ENCODE data around the gene TMEM123.

The TMEM123 gene

DNA sequence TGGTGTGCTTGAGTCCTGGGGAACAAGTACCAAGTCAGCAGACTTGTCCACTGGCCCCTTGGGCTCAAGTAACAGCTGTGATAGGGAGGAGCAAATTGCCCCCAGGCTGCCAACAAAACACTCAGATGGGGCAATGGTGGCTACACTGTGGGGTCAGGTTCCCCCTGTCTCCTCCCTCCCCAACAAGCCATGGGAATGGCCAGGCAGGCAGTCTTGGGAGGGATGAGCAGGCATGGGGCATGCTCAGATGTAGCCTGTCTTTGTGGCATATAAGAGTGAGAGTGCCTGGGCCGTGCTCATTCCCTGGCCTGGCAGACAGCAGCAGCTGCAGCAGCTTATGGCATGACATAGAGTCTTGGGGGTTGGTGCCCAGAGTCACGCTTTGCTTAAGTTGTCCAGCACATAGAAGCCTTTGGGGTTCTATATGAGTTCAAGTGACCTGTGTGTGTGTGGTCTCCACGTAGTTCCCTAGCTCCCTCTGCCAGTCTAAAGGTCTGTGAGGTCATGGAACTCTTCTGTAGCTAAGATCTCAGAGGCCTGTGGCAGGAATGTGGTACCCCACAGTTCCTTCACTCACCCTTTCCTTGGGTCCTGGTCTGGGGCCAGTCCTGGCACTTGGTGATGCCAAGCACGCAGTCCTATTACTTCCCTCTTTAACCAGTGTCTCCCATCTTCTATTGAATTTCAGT lies 60.9 kb downstream of the TMEM123 start:
- H3K27me3 ChIP-seq (ENCODE audit: control insufficient read depth in 2 of 2, insufficient read depth in 2 of 2, low read length in 2 of 2), result no peaks in the 10 kb centered on the region
- H3K9ac ChIP-seq (ENCODE audit: low read depth in 1 of 2, low read length in 2 of 2), result no peak overlapping the region
- H3K36me3 ChIP-seq (ENCODE audit: control insufficient read depth in 2 of 2, insufficient read depth in 2 of 2, low read length in 2 of 2), result peaks cover 32 to 42% of the 10 kb centered on the region in 2 donors

GRCh38 chr11:102390667-102391465 lies 61.7 kb downstream of the TMEM123 start:
- Histone ChIP-seq H3K4me3 (ENCODE audit: low read length in 2 of 2) (no peak overlapping the region), H3K4me1 (ENCODE audit: control insufficient read depth in 2 of 2, insufficient read depth in 2 of 2, low read length in 2 of 2) (no peaks in the 10 kb centered on the region), H3K9me3 (ENCODE audit: control insufficient read depth in 2 of 2, low read length in 2 of 2) (no peaks in the 10 kb centered on the region), H3K27ac (ENCODE audit: low read depth in 2 of 2, low read length in 2 of 2) (no peak overlapping the region), H3K36me3 (ENCODE audit: control insufficient read depth in 2 of 2, insufficient read depth in 2 of 2, low read length in 2 of 2) (peaks cover 32 to 39% of the 10 kb centered on the region in 2 donors), H3K27me3 (ENCODE audit: control insufficient read depth in 2 of 2, insufficient read depth in 2 of 2, low read length in 2 of 2) (no peaks in the 10 kb centered on the region), H3K9ac (ENCODE audit: low read depth in 1 of 2, low read length in 2 of 2) (no peak overlapping the region)

More for the DNA sequence above, 60.9 kb downstream of the TMEM123 start:
- Histone ChIP-seq H3K4me3 (ENCODE audit: low read length in 2 of 2) (no peak overlapping the region), H3K9me3 (ENCODE audit: control insufficient read depth in 2 of 2, low read length in 2 of 2) (no peaks in the 10 kb centered on the region), H3K27ac (ENCODE audit: low read depth in 2 of 2, low read length in 2 of 2) (no peak overlapping the region), H3K4me1 (ENCODE audit: control insufficient read depth in 2 of 2, insufficient read depth in 2 of 2, low read length in 2 of 2) (no peaks in the 10 kb centered on the region)

DNA sequence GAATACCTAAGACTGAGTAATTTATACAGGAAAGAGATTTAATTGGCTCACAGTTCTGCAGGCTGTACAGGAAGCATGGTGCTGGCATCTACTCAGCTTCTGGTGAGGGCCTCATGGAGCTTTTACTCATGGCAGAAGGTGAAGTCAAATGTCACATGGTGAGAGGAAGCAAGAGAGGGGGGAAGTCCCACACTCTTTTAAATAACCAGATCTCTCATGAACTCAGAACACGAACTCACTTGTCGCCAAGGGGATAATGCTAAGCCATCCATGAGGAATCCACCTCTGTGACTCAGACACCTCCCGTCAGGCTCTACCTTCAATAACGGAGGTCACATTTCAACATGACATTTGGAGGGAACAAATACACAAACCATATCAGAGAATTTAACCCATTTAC lies 63.3 kb downstream of the TMEM123 start:
- Histone ChIP-seq H3K27ac (ENCODE audit: low read depth in 2 of 2, low read length in 2 of 2) (no peak overlapping the region), H3K4me3 (ENCODE audit: low read length in 2 of 2) (no peak overlapping the region), H3K36me3 (ENCODE audit: control insufficient read depth in 2 of 2, insufficient read depth in 2 of 2, low read length in 2 of 2) (peaks cover 41% of the 10 kb centered on the region in 2 donors), H3K9me3 (ENCODE audit: control insufficient read depth in 2 of 2, low read length in 2 of 2) (no peaks in the 10 kb centered on the region), H3K4me1 (ENCODE audit: control insufficient read depth in 2 of 2, insufficient read depth in 2 of 2, low read length in 2 of 2) (no peaks in the 10 kb centered on the region), H3K27me3 (ENCODE audit: control insufficient read depth in 2 of 2, insufficient read depth in 2 of 2, low read length in 2 of 2) (no peaks in the 10 kb centered on the region), H3K9ac (ENCODE audit: low read depth in 1 of 2, low read length in 2 of 2) (no peak overlapping the region)

GRCh38 chr11:102387043-102387781 lies 65.4 kb downstream of the TMEM123 start:
- H3K36me3 ChIP-seq (ENCODE audit: control insufficient read depth in 2 of 2, insufficient read depth in 2 of 2, low read length in 2 of 2), result peaks cover 29 to 33% of the 10 kb centered on the region in 2 donors
- H3K27ac ChIP-seq (ENCODE audit: low read depth in 2 of 2, low read length in 2 of 2), result no peak overlapping the region

DNA sequence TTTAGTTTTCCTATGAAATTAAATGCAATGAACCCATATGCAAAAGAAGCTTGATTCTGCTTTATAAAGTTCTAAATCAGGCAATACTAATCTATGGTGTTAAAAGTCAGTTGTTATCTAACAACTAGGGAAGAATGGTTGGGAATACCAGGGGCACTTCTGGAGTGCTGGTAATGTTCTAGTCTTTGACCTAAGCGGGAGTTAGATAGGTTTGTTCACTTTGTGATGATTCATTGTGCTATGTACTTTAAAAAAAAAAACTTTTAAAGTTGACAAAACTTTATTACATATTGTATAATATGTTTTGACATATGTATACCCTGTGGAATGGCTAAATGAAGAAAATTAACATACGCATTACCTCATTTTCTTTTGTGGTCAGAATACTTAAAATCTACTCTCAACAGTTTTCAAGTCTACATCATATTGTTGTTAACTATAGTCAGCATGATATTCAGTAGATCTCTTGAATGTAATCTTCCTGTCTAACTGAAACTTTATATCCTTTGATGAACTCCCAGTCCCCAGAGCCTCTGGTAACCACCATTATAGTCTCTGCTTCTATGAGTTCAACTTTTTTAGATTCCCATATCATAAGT lies 66.3 kb downstream of the TMEM123 start:
- no peak overlapping the region for H3K9ac ChIP-seq (ENCODE audit: low read depth in 1 of 2, low read length in 2 of 2)
- no peak overlapping the region for H3K4me3 ChIP-seq (ENCODE audit: low read length in 2 of 2)
- H3K27me3 ChIP-seq (ENCODE audit: control insufficient read depth in 2 of 2, insufficient read depth in 2 of 2, low read length in 2 of 2), result no peaks in the 10 kb centered on the region
- H3K4me1 ChIP-seq (ENCODE audit: control insufficient read depth in 2 of 2, insufficient read depth in 2 of 2, low read length in 2 of 2), result no peaks in the 10 kb centered on the region
- no peaks in the 10 kb centered on the region for H3K9me3 ChIP-seq (ENCODE audit: control insufficient read depth in 2 of 2, low read length in 2 of 2)
- no peak overlapping the region for H3K27ac ChIP-seq (ENCODE audit: low read depth in 2 of 2, low read length in 2 of 2)
- H3K36me3 ChIP-seq (ENCODE audit: control insufficient read depth in 2 of 2, insufficient read depth in 2 of 2, low read length in 2 of 2), result peaks cover 24 to 29% of the 10 kb centered on the region in 2 donors

More at GRCh38 chr11:102387043-102387781, 65.4 kb downstream of the TMEM123 start:
- Histone ChIP-seq H3K27me3 (ENCODE audit: control insufficient read depth in 2 of 2, insufficient read depth in 2 of 2, low read length in 2 of 2) (no peaks in the 10 kb centered on the region), H3K4me1 (ENCODE audit: control insufficient read depth in 2 of 2, insufficient read depth in 2 of 2, low read length in 2 of 2) (no peaks in the 10 kb centered on the region), H3K4me3 (ENCODE audit: low read length in 2 of 2) (no peak overlapping the region), H3K9ac (ENCODE audit: low read depth in 1 of 2, low read length in 2 of 2) (no peak overlapping the region), H3K9me3 (ENCODE audit: control insufficient read depth in 2 of 2, low read length in 2 of 2) (no peaks in the 10 kb centered on the region)

DNA sequence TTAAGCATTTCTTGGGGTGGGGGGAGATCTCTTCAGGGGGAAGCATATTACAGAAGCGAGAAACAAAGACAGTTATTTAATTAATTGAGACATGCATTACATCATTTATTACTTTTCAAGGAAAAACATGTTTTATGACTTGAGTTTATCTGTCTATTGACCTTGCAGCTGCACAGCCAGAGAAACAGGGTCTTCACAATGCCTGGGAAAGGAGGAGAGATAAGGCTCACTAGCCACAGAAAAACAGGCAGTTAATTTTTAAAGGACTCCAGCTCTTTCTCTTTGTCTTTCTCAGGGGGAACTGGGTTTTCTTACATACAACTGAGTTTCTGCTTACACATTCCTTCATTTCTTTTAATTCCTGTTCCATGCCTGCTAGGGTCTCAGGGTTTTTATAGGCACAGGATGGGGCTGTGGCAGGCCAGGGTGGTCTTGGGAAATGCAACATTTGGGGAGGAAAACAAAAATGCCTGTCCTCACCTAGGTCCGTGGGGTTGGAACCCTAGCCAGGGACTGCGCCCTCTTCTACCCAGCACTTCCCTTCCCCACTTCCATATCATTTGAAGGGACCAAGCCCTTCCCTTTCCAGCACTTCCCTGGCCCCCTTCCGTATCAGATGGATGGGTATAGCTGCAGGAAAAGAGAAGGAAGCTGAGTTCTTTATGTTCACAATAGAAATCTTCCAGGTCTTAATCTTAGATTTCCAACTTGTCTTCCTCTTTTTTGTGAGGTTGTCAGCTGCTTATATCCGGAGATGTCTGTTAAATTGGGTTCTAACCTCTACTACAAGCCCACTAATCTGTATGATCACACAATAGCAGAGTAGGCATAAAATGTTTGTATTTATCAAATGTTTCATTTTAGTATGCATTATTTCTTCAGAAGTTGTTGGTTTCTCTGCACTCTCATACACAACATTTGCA lies 67.2 kb downstream of the TMEM123 start:
- H3K9me3 ChIP-seq (ENCODE audit: control insufficient read depth in 2 of 2, low read length in 2 of 2), result no peaks in the 10 kb centered on the region
- no peaks in the 10 kb centered on the region for H3K4me1 ChIP-seq (ENCODE audit: control insufficient read depth in 2 of 2, insufficient read depth in 2 of 2, low read length in 2 of 2)
- H3K27ac ChIP-seq (ENCODE audit: low read depth in 2 of 2, low read length in 2 of 2), result no peak overlapping the region
- H3K4me3 ChIP-seq (ENCODE audit: low read length in 2 of 2), result no peak overlapping the region
- no peaks in the 10 kb centered on the region for H3K27me3 ChIP-seq (ENCODE audit: control insufficient read depth in 2 of 2, insufficient read depth in 2 of 2, low read length in 2 of 2)
- H3K9ac ChIP-seq (ENCODE audit: low read depth in 1 of 2, low read length in 2 of 2), result no peak overlapping the region
- H3K36me3 ChIP-seq (ENCODE audit: control insufficient read depth in 2 of 2, insufficient read depth in 2 of 2, low read length in 2 of 2), result peaks cover 25 to 26% of the 10 kb centered on the region in 2 donors

DNA sequence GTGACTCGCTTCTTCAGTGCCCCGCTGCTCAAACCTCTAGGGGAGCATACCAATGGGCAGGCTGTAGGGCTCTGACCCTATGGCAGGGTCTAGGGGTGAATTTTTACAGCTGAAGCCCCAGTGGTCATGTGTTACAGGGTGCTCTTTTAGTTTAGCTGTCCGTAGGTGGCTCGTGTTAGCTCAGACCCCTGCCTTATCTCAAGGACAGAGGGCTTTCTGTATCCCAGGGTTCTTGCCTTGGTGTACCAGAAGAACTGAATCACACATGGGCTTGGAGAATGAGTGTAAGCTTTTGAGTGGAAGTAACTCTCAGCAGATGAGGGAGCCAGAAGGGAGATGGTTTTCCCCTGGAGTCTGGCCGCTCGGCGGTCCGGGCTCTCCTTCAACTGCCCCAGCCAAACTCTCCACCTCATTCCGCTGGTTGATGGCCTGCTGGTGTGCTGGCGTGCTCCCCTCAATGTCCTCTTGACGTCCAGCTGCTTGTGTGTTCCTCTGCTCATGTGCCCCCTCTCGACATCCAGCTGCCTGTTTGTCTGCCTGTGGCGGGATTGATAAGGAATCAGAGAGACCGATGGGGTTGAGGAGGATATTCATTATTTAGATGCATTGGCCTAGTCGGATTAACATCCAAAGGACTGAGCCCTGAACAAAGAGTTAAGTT lies 68.0 kb downstream of the TMEM123 start:
- Histone ChIP-seq H3K36me3 (ENCODE audit: control insufficient read depth in 2 of 2, insufficient read depth in 2 of 2, low read length in 2 of 2) (peaks cover 31 to 32% of the 10 kb centered on the region in 2 donors), H3K27ac (ENCODE audit: low read depth in 2 of 2, low read length in 2 of 2) (no peak overlapping the region), H3K4me1 (ENCODE audit: control insufficient read depth in 2 of 2, insufficient read depth in 2 of 2, low read length in 2 of 2) (no peaks in the 10 kb centered on the region), H3K27me3 (ENCODE audit: control insufficient read depth in 2 of 2, insufficient read depth in 2 of 2, low read length in 2 of 2) (no peaks in the 10 kb centered on the region), H3K9ac (ENCODE audit: low read depth in 1 of 2, low read length in 2 of 2) (no peak overlapping the region), H3K4me3 (ENCODE audit: low read length in 2 of 2) (no peak overlapping the region), H3K9me3 (ENCODE audit: control insufficient read depth in 2 of 2, low read length in 2 of 2) (no peaks in the 10 kb centered on the region)

GRCh38 chr11:102383839-102384238 lies 68.7 kb downstream of the TMEM123 start:
- H3K4me1 ChIP-seq (ENCODE audit: control insufficient read depth in 2 of 2, insufficient read depth in 2 of 2, low read length in 2 of 2), result no peaks in the 10 kb centered on the region
- no peak overlapping the region for H3K9ac ChIP-seq (ENCODE audit: low read depth in 1 of 2, low read length in 2 of 2)
- no peak overlapping the region for H3K27ac ChIP-seq (ENCODE audit: low read depth in 2 of 2, low read length in 2 of 2)
- H3K27me3 ChIP-seq (ENCODE audit: control insufficient read depth in 2 of 2, insufficient read depth in 2 of 2, low read length in 2 of 2), result no peaks in the 10 kb centered on the region
- H3K4me3 ChIP-seq (ENCODE audit: low read length in 2 of 2), result no peak overlapping the region
- no peaks in the 10 kb centered on the region for H3K9me3 ChIP-seq (ENCODE audit: control insufficient read depth in 2 of 2, low read length in 2 of 2)
- peaks cover 34% of the 10 kb centered on the region in 2 donors for H3K36me3 ChIP-seq (ENCODE audit: control insufficient read depth in 2 of 2, insufficient read depth in 2 of 2, low read length in 2 of 2)

DNA sequence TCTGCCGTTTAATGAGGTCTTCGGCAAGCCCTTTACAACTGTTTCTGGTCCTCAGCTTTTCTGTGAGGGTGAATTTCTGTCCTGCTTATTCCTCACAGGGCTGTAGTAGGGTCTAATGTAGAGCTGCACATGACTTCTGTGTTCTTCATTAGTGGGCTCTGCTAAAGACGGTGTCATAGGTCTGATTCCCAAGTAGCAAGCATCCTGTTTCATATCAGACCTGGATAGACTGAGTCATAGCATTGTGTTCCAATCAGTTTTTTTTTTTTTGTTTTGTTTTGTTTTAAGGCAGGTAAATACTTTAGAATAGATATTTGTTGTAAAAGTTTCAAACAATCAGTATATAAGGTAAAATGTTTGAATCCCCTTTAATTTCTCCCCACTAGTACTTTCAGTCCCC lies 70.2 kb downstream of the TMEM123 start:
- H3K4me3 ChIP-seq (ENCODE audit: low read length in 2 of 2), result no peak overlapping the region
- H3K4me1 ChIP-seq (ENCODE audit: control insufficient read depth in 2 of 2, insufficient read depth in 2 of 2, low read length in 2 of 2), result no peaks in the 10 kb centered on the region
- H3K27me3 ChIP-seq (ENCODE audit: control insufficient read depth in 2 of 2, insufficient read depth in 2 of 2, low read length in 2 of 2), result no peaks in the 10 kb centered on the region
- H3K9me3 ChIP-seq (ENCODE audit: control insufficient read depth in 2 of 2, low read length in 2 of 2), result no peaks in the 10 kb centered on the region
- peaks cover 36 to 40% of the 10 kb centered on the region in 2 donors for H3K36me3 ChIP-seq (ENCODE audit: control insufficient read depth in 2 of 2, insufficient read depth in 2 of 2, low read length in 2 of 2)
- no peak overlapping the region for H3K27ac ChIP-seq (ENCODE audit: low read depth in 2 of 2, low read length in 2 of 2)
- no peak overlapping the region for H3K9ac ChIP-seq (ENCODE audit: low read depth in 1 of 2, low read length in 2 of 2)
